Left hindlimb (tissue), 1 donor: Measurements from ENCODE around the gene SUPT5H.

Experiments
- DNase-seq: peaks from one replicate; pipeline ENCODE4 v3.0.0-alpha.2; 2018

The SUPT5H gene

DNA sequence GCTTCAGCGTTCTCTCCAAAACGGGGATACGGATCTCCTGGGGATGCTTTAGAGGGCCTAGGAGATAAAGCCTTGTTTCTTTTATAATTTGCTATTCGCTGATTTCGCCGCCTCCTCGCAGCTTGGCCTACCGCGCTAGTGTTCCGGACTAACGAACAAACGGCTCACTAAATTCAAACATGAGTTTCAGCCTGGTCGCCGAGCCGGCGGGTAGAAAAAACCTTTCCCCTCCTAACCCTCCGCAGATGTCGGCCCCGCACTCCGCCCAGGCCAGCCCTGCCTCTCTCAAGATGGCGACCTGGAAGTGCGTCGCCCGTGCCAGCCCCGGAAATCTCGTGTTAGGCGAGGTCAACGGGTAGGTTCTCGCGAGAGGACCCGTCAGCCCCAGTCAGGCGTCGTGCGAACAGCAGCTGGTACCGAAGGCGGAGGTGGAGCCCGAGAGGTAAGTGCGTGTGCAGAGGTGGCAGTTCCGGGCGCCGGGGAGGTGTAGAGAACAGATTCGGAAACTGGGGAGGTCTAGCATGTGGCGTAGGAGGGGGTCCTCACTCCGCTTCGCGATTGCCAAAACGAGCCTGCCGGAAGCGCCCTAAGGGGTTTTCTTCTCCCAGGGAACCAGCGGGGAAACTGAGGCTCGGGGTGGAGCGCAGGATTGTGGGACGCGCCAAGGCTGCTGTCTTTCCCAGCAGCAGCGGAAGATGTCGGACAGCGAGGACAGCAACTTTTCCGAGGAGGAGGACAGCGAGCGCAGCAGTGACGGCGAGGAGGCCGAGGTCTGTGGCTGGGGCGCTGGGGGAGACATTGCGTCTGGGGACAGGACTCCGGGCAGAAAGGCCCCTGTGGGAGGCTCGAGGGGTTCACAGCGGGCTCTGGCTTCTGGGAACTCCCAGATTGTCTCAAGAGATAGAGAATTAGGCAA lies at the start of gene SUPT5H:
SUPT5H (plus strand) TSS at position 387 of the 916 bp plus-strand sequence; CDS start at position 696, 309 bp downstream.
- peak; percentile 97 for DNase-seq

DNA sequence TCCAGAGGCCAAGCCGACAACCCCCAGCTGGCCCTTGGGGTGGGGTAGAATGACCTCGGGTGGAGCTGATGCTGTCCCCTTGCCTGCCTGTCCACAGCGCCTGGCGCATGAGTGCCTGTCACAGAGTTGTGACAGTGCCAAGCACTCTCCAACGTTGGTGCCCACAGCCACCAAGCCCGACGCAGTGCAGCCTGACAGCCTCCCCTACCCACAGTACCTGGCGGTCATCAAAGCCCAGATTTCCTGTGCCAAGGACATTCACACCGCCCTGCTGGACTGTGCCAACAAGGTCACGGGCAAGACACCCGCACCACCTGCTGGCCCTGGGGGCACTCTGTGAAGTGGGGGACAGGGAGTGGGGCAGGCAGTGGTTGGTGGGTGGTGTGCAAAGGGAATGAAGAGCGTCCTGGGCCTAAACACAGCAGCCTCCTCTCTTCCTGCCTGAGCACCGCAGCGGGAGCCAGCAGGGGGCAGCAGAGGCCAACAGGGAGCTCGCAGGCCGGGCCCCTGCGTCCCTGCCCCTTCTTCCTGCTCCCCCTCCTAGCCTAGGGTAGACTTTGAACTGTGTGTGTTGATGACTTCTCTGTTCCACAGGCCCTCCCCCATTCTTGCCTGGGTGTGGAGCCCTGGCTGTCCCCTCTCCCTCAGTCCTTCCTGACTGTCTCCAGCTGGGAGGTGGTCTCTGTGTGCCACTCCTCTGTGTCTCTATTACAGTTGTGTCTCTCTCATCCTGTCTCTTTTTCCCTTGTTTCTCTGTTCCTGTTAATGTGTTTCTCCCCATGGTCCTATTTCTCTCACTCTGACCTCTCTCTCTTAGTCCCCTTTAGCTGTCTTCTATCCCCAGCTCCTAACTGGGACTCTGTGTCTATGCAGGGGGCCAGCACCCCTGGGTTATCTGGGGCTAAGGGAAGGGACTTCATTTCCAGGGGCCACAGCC lies 47.8 kb upstream of the SUPT5H start:
- DNase-seq, result peak; percentile 88

DNA sequence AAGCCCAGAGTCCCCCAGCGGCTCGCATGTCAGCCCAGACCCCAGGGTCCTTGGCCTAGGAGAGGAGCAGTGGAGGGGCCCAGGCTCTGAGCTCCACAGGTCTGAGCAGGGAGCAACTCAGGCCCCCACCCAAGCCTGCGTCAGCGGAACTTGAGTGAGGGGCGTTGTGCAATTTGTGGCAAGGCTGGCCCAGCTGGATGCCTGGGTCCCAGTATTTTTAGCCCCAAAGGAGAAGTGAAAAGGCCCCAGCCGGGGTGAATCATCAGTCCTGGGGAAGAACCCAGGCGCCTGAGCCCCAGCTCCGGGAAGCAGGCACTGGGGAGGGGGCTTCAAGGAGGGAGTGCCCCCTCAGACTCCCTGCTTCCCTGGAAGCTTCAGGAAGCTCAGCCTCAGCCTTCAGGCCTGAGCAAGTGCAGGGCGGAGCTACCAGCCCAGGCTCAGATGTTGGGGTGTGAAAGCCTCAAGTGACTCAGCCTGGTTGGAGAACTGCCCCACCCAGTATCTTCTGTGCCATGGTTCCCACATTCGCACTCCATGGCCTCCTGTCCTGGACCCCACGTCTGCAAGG lies 47.0 kb upstream of the SUPT5H start:
- DNase-seq, result no peak

GRCh38 chr19:39399668-39400050 lies 45.7 kb upstream of the SUPT5H start:
- DNase-seq, result no peak

DNA sequence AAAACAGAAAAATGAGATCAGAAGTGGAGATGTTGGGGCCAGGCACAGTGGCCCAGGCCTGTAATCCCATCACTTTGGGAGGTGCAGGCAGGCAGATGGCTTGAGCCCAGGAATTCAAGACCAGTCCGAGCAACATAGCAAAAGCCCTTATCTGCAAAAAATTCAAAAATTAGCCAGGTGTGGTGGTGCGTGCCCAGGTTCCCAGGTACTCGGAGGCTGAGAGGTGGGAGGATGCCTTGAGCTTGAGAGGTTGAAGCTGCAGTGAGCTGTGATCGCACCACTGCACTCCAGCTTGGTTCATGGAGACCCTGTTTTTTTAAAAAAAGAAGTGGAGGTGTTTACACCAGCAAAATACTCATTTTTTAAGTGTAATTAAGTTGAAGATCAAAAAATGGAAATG lies 45.3 kb upstream of the SUPT5H start:
- no peak for DNase-seq

GRCh38 chr19:39401070-39401548 lies 44.3 kb upstream of the SUPT5H start:
- DNase-seq, result no peak

- DNase-seq, result no peak
Observed at GRCh38 chr19:39401549-39402345, 43.6 kb upstream of the SUPT5H start.

DNA sequence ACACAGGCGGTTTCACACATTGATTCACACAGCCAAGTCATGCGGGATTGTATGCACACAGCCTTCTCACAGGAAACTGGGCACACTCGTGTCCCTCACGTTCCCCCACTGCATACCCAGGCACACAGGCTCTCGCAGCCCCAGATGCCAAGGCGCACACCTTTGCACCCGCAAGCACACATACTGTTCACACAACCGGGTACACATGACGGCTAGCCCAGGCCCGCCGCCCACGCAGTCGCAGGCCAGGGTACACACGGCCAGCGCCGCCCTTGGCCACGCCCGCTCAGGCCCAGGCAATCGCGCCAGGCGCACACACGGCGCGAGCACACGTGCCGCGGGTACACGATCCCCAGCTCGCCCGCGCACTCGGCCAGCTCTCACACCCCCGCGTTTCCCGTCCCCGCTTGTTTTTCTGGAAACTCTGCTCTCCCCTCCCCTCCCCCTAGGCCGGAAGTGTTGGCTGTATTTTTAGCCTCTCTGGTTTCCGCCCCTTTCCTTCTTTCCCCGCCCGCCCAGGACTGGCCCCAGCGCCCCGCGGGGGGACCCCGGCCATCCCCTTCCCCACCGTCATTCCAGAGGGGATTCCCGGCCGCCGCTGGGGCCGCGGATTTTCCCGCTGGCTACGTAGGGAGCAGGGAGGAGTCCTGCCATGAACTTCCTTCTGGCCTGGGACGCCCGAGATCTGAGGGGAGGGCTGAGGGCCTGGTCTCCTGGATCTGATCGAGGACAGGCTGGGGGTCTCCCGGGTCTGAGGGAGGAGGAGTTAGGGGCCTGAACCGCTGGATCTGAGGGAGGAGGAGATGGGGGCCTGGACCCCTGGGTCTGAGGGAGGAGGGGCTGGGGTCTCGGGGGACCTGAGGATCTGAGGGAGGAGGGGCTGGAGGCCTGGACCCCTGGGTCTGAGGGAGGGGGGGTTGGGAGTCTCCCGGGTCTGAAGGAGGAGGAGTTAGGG lies 42.8 kb upstream of the SUPT5H start:
- DNase-seq, result peak; percentile 95

DNA sequence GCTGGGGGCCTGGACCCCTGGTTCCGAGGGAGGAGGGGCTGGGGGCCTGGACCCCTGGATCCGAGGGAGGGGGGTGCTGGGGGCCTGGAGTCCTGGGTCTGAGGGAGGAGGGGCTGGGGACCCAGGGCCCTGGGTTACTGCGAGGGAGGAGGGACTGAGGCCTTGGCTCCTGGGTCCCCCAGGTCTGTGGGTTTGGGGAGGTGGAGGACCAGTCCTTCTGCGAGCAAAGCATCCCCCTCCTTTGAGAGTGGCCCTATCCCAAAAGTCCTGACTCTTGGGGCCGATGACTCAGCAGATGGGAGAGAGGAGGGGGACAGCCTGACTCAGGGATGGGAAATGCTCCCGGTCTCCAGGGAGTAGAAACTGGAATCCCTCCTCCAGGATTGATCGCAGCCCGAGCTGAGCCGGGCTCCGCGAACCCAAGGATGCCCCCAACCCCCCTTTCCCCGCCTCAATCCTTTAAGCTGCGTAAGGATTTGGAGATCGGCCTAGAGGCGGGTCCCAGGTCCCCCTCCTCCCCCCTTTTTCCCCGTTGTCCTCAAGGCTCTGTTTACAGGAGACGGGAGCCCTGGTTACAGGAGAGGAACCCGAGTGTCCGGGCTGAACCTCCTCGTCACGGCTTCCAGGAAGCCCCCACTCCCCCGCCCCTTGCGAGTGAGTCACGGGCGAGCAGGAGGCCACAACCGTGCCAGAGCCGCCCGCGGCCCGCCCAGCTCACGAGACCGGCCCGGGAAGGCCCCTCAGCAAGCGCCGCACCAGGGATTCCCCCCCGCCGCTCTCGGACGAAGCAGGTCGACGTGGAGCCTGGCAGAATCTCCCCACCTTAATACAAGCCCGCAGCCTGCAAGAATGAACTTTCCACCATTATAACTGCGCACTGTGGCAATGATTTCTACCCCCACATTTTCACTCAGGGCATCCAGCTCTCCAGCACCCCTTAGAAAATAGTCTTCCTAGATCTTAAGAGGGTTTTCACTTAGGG lies 41.8 kb upstream of the SUPT5H start:
- peak; percentile 98 for DNase-seq

DNA sequence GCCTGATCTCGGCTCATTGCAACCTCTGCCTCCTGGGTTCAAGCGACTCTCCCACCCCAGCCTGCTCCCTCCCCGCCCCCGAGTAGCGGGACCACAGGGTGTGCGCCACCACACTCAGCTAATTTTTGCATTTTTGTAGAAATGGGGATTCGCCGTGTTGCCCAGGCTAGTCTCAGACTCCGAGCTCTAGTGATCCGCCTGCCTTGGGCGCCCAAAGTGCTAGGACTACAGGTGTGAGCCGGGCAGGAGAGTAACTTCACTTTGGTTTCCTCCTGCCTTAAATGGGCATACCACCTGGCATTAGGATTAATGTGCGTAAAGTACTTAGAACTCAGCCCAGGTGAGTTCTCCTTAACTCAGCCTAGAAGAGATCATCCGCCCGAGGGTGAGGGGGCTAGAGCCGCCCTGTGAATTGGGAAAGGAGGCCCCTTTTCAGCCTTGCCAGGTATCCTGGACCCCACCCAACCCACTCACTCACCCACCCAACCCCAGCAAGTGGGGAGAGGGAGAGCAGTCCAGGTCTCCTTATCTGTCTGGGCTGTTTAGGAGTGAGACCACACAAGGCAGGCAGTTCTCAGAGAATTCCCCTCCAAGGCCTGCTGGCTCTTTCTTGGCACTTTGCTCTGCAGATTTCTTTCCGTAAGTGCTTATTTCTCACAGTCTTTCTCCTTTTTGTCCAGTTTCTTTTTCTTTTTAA lies 40.0 kb upstream of the SUPT5H start:
- DNase-seq, result no peak

- no peak for DNase-seq
Observed at GRCh38 chr19:39405958-39406655, 39.3 kb upstream of the SUPT5H start.

- peak; percentile 94 for DNase-seq
Observed at GRCh38 chr19:39406656-39407409, 38.5 kb upstream of the SUPT5H start, which contains the start of gene ZFP36. Gene ZFP36 (plus strand): TSS chr19:39406847. CDS start chr19:39406905, 58 bp downstream.

- DNase-seq, result no peak
Observed at GRCh38 chr19:39407410-39407659, 38.0 kb upstream of the SUPT5H start.

DNA sequence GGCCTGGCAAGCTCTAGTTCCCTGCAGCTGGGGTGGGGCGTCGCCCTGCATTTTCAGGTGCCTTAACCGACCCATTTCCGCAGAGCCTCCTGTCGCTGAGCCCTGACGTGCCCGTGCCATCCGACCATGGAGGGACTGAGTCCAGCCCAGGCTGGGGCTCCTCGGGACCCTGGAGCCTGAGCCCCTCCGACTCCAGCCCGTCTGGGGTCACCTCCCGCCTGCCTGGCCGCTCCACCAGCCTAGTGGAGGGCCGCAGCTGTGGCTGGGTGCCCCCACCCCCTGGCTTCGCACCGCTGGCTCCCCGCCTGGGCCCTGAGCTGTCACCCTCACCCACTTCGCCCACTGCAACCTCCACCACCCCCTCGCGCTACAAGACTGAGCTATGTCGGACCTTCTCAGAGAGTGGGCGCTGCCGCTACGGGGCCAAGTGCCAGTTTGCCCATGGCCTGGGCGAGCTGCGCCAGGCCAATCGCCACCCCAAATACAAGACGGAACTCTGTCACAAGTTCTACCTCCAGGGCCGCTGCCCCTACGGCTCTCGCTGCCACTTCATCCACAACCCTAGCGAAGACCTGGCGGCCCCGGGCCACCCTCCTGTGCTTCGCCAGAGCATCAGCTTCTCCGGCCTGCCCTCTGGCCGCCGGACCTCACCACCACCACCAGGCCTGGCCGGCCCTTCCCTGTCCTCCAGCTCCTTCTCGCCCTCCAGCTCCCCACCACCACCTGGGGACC lies 37.6 kb upstream of the SUPT5H start:
- no peak for DNase-seq

- DNase-seq, result no peak
Observed at GRCh38 chr19:39408392-39409207, 36.8 kb upstream of the SUPT5H start.
